Effector memory CD4-positive, alpha-beta T cell (primary cell): ENCODE measurements around the gene GPA33.

Experiments used
- DNase-seq, 3 donors: peaks; one replicate each; pipeline ENCODE4 v3.0.0-alpha.2; 2020
- H3K27ac ChIP-seq: 2 replicates; pipeline ENCODE4 v1.7.0; 2013; ENCODE audit warnings: mild to moderate bottlenecking, low read length, moderate library complexity; ENCODE audit not compliant: insufficient read depth, poor library complexity, severe bottlenecking
- H3K27me3 ChIP-seq: replicated peaks from 2 replicates; pipeline ENCODE4 v1.7.0; 2013; ENCODE audit warnings: mild to moderate bottlenecking, low read length; ENCODE audit not compliant: insufficient read depth, control insufficient read depth, poor library complexity, severe bottlenecking
- H3K36me3 ChIP-seq: 2 replicates; pipeline ENCODE4 v1.7.0; 2013; ENCODE audit warnings: mild to moderate bottlenecking, low read length, moderate library complexity; ENCODE audit not compliant: control insufficient read depth, insufficient read depth
- H3K4me1 ChIP-seq: 2 replicates; pipeline ENCODE4 v1.7.0; 2013; ENCODE audit warnings: low read length, mild to moderate bottlenecking; ENCODE audit not compliant: control insufficient read depth, insufficient read depth, poor library complexity, severe bottlenecking
- H3K4me3 ChIP-seq: 2 replicates; pipeline ENCODE4 v1.7.0; 2013; ENCODE audit warnings: low read length, low read depth, mild to moderate bottlenecking; ENCODE audit not compliant: insufficient read depth, poor library complexity, severe bottlenecking
- H3K9me3 ChIP-seq: 2 replicates; pipeline ENCODE4 v1.7.0; 2013; ENCODE audit warnings: mild to moderate bottlenecking, low read length, moderate library complexity; ENCODE audit not compliant: control insufficient read depth
- total RNA-seq, 3 donors: gene quantifications; one replicate each; lab custom pipeline; 2026; lab: John Stamatoyannopoulos, UW

The GPA33 gene
- 4.2 to 13.8 (median 10.3) reads per million in 3 donors for total RNA-seq

DNA sequence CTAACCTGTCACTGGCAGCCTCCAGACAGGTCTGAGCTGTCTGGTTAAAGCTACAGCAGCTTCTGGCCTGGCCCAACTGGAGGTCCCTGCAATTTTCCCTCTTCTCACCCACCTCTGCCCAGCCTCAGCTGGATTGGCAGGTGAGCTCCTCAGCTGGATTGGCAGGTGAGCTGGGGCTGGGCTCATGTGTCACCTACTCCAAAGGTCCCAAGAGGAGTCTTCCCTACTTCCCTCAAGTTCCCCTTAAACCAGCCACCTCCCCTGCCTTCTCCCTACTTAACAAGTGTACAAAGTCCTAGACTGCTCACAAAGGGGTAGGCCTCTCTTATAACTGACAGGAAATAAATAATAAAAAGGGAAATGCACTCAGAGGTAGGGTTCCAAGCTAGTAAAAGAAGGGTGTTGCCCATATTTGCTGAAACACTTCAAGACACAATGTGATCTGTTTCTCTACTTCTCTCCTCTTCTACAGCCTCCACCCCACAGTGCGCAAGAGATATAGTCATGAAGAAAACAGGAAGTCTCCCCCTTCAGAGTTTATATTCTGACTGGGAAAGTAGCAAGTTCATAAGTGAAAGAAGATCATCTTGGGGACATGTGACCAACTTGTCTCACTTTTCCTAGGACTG is at the start of gene GPA33:
TSS of gene GPA33 (minus strand) at position 64 of the 629 bp plus-strand sequence. CDS start 90 bp downstream, outside the sequence.
- H3K9me3 ChIP-seq, result no peaks in the 10 kb centered on the region
- no peak for DNase-seq
- peaks cover 13% of the 10 kb centered on the region for H3K4me1 ChIP-seq
- H3K27me3 ChIP-seq, result no peaks in the 10 kb centered on the region
- H3K27ac ChIP-seq, result peak within 1 kb of the TSS; percentile 50
- no peaks in the 10 kb centered on the region for H3K36me3 ChIP-seq
- H3K4me3 ChIP-seq, result peak within 1 kb of the TSS; percentile 0

DNA sequence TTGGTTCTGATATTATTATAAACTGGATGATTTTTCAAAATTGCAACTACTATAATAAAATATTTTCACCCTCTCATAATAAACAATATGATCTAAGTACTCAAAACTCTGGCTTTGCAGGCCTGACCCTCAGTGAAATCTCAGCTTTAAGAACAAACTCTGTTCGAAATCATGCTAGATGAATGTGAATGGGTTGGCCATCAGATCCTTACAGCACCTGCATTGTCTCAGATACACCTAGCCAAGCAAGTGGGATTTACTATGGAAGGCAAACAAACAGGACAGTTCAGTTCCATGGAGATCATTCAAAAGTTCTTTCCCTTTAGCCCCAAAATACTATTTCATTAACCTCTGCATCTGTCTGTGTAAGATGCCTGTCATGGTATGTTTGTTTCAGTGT is 48.5 kb upstream of the GPA33 start:
- no peak for DNase-seq
- Histone ChIP-seq H3K9me3 (no peaks in the 10 kb centered on the region), H3K27ac (no peak overlapping the region), H3K36me3 (no peaks in the 10 kb centered on the region), H3K27me3 (no peaks in the 10 kb centered on the region), H3K4me3 (no peak overlapping the region), H3K4me1 (no peaks in the 10 kb centered on the region)

- no peak for DNase-seq
- no peak overlapping the region for H3K27ac ChIP-seq
- H3K9me3 ChIP-seq, result no peaks in the 10 kb centered on the region
Observed at GRCh38 chr1:167137793-167138510, 47.8 kb upstream of the GPA33 start.

GRCh38 chr1:167137332-167137781 is 47.2 kb upstream of the GPA33 start:
- no peak overlapping the region for H3K27ac ChIP-seq
- no peak for DNase-seq
- H3K36me3 ChIP-seq, result no peaks in the 10 kb centered on the region
- no peaks in the 10 kb centered on the region for H3K4me1 ChIP-seq
- no peak overlapping the region for H3K4me3 ChIP-seq
- no peaks in the 10 kb centered on the region for H3K27me3 ChIP-seq
- no peaks in the 10 kb centered on the region for H3K9me3 ChIP-seq

More at GRCh38 chr1:167137793-167138510, 47.8 kb upstream of the GPA33 start:
- Histone ChIP-seq H3K27me3 (no peaks in the 10 kb centered on the region), H3K4me1 (no peaks in the 10 kb centered on the region), H3K36me3 (no peaks in the 10 kb centered on the region), H3K4me3 (no peak overlapping the region)

DNA sequence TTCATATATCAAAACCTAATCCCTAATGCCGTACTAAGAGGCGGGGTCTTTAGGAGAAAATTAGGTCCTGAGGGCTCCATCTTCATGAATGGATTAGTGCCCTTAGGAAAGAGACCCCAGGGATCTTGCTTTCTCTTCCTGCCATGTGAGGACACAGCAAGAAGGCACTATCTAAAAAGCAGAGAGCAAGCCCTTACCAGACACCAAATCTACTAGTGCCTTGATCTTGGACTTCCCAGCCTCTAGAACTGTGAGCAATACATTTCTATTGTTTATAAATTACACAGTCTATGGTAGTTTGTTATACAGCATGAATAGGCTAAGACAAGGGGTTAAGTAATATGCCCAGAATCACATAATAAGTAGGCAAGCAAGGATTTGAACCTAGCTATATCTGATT is 46.6 kb upstream of the GPA33 start:
- no peak overlapping the region for H3K4me3 ChIP-seq
- DNase-seq, result no peak
- no peak overlapping the region for H3K27ac ChIP-seq

GRCh38 chr1:167136191-167136614 is 46.0 kb upstream of the GPA33 start:
- DNase-seq, result no peak
- no peaks in the 10 kb centered on the region for H3K4me1 ChIP-seq
- H3K36me3 ChIP-seq, result no peaks in the 10 kb centered on the region
- H3K4me3 ChIP-seq, result no peak overlapping the region
- no peaks in the 10 kb centered on the region for H3K27me3 ChIP-seq
- H3K9me3 ChIP-seq, result no peaks in the 10 kb centered on the region
- no peak overlapping the region for H3K27ac ChIP-seq

More for the DNA sequence above, 46.6 kb upstream of the GPA33 start:
- no peaks in the 10 kb centered on the region for H3K9me3 ChIP-seq
- H3K36me3 ChIP-seq, result no peaks in the 10 kb centered on the region
- H3K4me1 ChIP-seq, result no peaks in the 10 kb centered on the region
- H3K27me3 ChIP-seq, result no peaks in the 10 kb centered on the region

DNA sequence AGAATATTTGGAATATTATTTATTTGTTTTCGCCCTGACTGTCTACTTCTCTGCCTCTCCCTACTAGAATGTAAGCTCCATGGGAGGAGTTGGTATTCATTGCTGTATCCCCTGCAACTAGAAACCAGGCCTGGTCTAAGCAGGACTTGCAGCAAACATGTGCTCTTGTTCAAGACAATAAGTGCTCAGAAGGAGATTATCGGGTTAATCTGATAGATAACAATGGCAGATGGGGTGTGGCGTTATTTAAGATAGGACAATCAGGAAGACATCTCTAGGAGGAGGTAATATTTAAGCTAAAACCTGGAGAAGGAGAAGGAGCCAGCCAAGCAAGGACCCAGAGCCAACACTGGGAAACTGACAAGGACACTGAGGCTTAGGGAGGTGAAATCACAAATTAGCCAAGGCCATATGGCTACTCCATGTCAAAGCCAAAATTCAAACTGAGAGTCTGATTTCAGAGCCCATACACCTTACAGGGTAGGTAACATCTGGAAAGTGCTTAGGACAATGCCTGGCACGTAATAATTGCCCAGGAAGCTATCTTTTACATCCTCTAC is 45.2 kb upstream of the GPA33 start:
- Histone ChIP-seq H3K4me1 (no peaks in the 10 kb centered on the region), H3K27ac (no peak overlapping the region), H3K9me3 (no peaks in the 10 kb centered on the region), H3K27me3 (no peaks in the 10 kb centered on the region), H3K4me3 (no peak overlapping the region), H3K36me3 (no peaks in the 10 kb centered on the region)
- DNase-seq, result no peak

DNA sequence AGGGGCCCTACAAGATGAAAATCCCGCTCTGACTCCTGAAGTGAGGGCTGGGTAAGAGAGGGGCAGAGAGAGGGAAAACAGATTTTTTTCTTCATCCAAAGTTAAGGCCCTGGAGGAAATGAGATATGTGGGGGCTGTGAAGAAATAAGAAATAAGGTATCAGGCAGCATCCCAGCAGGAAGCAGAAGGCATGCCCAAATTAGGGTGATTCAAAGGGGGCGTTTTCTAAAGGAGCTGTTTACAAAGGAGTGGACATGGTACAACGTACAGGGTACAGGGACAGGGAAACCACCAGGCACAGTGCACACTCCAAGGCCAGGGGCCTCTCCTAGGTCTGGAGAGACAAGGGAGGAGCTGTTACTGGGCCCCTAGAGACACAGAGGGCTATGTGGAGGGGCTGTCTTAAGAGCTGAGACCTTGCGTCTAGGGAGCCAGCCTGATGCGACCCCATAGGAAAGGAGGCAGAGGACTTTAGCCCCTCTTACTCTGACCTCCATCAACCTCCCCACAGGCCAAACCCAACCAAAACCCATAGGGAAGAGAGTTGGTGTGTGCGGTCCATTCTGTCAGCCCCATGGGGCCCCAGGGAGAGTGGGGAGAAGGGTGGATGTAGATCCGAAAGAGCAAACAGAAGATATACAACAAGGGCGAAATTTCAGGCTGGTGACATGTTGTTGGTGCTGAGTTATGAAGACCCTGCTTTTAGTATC is 42.3 kb upstream of the GPA33 start:
- no peak overlapping the region for H3K27ac ChIP-seq
- no peaks in the 10 kb centered on the region for H3K27me3 ChIP-seq
- H3K4me1 ChIP-seq, result no peaks in the 10 kb centered on the region
- H3K9me3 ChIP-seq, result no peaks in the 10 kb centered on the region
- H3K36me3 ChIP-seq, result no peaks in the 10 kb centered on the region
- no peak overlapping the region for H3K4me3 ChIP-seq
- no peak for DNase-seq

GRCh38 chr1:167130829-167131510 is 40.8 kb upstream of the GPA33 start:
- no peak overlapping the region for H3K27ac ChIP-seq
- H3K4me1 ChIP-seq, result no peaks in the 10 kb centered on the region
- H3K27me3 ChIP-seq, result no peaks in the 10 kb centered on the region
- DNase-seq, result no peak
- H3K4me3 ChIP-seq, result no peak overlapping the region
- no peaks in the 10 kb centered on the region for H3K36me3 ChIP-seq
- no peaks in the 10 kb centered on the region for H3K9me3 ChIP-seq
